IgD-negative memory B cell (primary cell): ENCODE results near the gene AKAP8L. TPM values are rescaled to one million over a fixed set of nuclear protein-coding genes. Genes with fewer than 3 reads are reported as not detected.
A peak's percentile ranks its signal among the peaks of the same experiment; 100 is the strongest.
"Not testable (repeated sequence)": the region's sequence is repeated elsewhere in the genome, so short reads cannot be mapped to it uniquely, and the experiment has no call there.

Source experiments
- H3K27ac Mint-ChIP-seq, 3 donors: one replicate each; pipeline ENCODE4 v1.8.0; 2020 to 2022; ENCODE audit warnings: mild to moderate bottlenecking in 3 of 3, mixed read lengths in 3 of 3, moderate library complexity in 1 of 3
- H3K27me3 Mint-ChIP-seq: one replicate; pipeline ENCODE4 v1.8.0; 2021; ENCODE audit warnings: mixed read lengths
- H3K36me3 Mint-ChIP-seq: one replicate; pipeline ENCODE4 v1.8.0; 2020; ENCODE audit warnings: mild to moderate bottlenecking, mixed read lengths
- H3K4me1 Mint-ChIP-seq, 3 donors: one replicate each; pipeline ENCODE4 v1.8.0; 2020 to 2022; ENCODE audit warnings: mixed read lengths in 3 of 3, mild to moderate bottlenecking in 1 of 3
- H3K4me3 Mint-ChIP-seq, 4 donors: one replicate each; pipeline ENCODE4 v1.8.0; 2020 to 2022; ENCODE audit warnings: mild to moderate bottlenecking in 4 of 4, mixed read lengths in 4 of 4, moderate library complexity in 3 of 4
- H3K9me3 Mint-ChIP-seq, 3 donors: one replicate each; pipeline ENCODE4 v1.8.0; 2020 to 2021; ENCODE audit warnings: mixed read lengths in 3 of 3, mild to moderate bottlenecking in 1 of 3
- polyA plus RNA-seq: library from polyadenylated mRNA; unstranded; fragments of 300-500 nt; fragmentation: Illumina TruSeq; gene quantifications from one replicate; pipeline ENCODE4 v1.2.3, GENCODE V29; 2021

Gene AKAP8L
- polyA plus RNA-seq, 1 donor from 2014 or later: 99.6 TPM

DNA sequence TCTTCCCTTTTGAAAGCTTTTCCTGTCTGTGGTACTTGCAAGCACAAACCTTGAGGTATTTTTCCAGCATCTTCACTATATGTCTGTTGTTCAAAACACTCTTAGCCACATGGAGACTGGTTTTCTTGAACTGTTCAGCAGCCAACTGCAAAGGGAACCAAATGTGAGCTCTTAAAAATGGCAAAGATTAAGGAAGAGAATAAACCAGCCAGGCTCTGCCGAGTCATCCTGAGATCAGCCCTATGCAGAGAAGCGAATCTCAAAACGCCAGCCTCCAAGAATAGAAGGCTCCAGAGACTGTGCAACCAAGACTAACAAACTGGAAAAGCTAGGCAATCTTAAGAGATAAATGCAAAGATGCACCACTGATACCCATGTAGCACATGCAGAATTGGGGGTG, 59.9 kb downstream of the AKAP8L start:
- Mint-ChIP-seq H3K36me3 (peaks cover 15% of the 10 kb centered on the region), H3K4me3 (no peak overlapping the region), H3K9me3 (no peaks in the 10 kb centered on the region), H3K4me1 (peaks cover 0 to 7% (median 4%) of the 10 kb centered on the region in 3 donors), H3K27me3 (no peaks in the 10 kb centered on the region), H3K27ac (no peak overlapping the region)

DNA sequence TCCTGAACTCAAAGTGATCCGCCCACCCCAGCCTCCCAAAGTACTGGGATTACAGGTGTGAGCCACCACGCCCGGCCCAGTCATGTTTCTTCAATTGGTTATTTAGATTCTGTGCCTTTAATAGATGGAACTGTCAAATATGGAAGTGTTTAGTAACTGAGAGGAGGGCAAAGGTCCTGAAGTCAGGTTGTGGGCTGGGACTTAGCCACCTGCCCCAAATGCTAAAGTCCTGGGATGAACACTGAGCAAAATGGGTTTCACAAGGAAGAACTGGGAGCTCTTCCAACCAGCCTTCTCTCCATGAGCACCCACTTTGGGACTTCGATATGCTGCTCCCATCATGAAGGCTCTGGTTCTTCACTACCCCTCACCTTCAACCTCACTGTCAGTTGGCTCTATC, 60.9 kb downstream of the AKAP8L start:
- Mint-ChIP-seq H3K4me3 (no peak overlapping the region), H3K27ac (no peak overlapping the region), H3K36me3 (peaks cover 15% of the 10 kb centered on the region), H3K27me3 (no peaks in the 10 kb centered on the region), H3K9me3 (no peaks in the 10 kb centered on the region), H3K4me1 (peaks cover 0 to 7% (median 4%) of the 10 kb centered on the region in 3 donors)

DNA sequence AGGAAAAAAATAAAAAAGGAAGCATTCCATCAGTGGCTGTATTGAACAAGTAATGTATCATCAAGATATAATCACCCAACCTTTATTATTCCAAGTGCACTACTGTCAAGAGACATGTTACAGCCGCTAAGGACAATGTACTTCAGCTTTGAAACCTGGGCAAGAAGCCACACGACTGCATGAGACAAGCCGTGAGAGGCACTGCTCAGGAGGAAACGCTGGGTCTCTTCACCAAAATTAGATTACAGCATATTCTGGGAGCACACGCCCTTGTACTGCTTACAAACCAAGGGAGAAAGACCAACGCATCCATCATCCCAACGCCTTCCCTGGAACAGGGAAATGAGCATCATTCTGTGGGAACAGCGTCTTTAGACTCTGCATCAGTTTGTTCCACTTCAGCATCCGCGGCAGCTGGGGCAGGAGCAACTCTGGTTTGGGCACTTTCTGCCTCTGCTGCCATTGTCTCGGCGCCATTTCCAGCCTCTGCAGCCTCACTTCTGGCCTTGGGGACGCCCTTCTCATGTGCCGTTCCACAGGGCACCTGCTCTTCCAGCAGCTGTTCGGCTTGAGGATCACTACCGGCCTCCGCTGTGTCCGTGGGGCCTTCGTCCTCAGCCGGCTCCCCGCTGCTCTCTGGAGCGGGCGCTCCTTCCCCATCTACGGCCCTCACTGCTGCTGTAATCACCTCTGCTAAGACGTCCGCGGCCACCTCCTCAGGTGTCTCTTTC, 64.1 kb downstream of the AKAP8L start:
- Mint-ChIP-seq H3K4me1 (no peaks in the 10 kb centered on the region), H3K36me3 (peaks cover 15% of the 10 kb centered on the region), H3K27me3 (no peaks in the 10 kb centered on the region), H3K27ac (peak overlapping the region in 1 of 3 donors; percentile 60), H3K4me3 (no peak overlapping the region), H3K9me3 (no peaks in the 10 kb centered on the region)

DNA sequence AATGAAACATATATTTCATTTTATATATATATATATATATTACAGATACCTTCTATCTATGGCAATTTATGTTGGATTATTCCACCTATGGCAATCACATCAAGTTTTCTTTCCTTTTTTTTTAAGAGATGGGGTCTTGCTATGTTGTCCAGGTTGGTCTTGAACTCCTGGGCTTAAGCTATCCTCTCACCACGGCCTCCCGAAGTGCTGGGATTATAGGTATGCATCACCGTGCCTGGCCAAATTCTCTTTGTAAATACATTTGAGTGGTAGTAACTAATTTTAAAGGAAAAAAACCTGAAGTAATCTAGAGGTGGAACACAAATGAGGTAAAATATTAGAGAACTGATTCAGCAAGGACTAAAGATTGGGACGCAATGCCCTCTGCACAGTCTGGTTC, 64.9 kb downstream of the AKAP8L start:
- H3K9me3 Mint-ChIP-seq: no peaks in the 10 kb centered on the region
- H3K36me3 Mint-ChIP-seq: peaks cover 16% of the 10 kb centered on the region
- H3K4me3 Mint-ChIP-seq: no peak overlapping the region
- peak overlapping the region in 2 of 3 donors; percentile 60 to 73 for H3K27ac Mint-ChIP-seq
- peaks cover 3 to 4% (median 4%) of the 10 kb centered on the region in 3 donors for H3K4me1 Mint-ChIP-seq
- H3K27me3 Mint-ChIP-seq: no peaks in the 10 kb centered on the region

DNA sequence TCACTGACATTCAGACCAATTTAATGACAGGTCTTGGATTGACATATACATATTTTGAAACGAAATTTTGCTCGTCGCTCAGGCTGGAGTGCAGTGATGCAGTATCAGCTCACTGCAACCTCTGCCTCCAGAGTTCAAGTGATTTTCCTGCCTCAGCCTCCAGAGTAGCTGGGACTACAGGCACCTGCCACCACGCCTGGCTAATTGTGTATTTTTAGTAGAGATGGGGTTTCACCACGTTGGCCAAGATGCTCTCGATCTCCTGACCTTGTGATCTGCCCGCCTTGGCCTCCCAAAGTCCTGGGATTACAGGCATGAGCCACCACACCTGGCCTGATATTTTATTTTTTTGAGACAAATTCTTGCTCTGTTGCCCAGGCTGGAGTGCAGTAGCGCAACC, 66.3 kb downstream of the AKAP8L start:
- not testable (repeated sequence) for H3K4me3 Mint-ChIP-seq

DNA sequence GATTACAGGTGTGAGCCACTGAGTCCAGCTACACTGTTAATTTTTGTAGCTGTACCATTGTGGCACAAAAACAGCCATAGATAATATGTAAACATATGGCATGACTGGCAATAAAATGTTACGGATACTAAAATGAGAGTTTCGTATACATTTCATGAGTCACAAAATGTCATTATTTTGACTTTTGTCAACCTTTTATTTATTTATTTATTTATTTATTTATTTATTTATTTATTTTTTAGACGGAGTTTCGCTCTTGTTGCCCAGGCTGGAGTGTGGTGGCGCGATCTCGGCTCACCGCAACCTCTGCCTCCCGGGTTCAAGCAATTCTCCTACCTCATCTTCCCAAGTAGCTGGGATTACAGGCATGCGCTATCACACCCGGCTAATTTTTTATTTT, 77.5 kb downstream of the AKAP8L start:
- not testable (repeated sequence) for H3K4me1 Mint-ChIP-seq, H3K27me3 Mint-ChIP-seq, H3K27ac Mint-ChIP-seq, H3K4me3 Mint-ChIP-seq, H3K9me3 Mint-ChIP-seq, H3K36me3 Mint-ChIP-seq

More for the DNA sequence above, 66.3 kb downstream of the AKAP8L start:
- H3K9me3 Mint-ChIP-seq, H3K4me1 Mint-ChIP-seq, H3K36me3 Mint-ChIP-seq, H3K27me3 Mint-ChIP-seq: not testable (repeated sequence)
- peak overlapping the region in 2 of 3 donors; percentile 53 for H3K27ac Mint-ChIP-seq

DNA sequence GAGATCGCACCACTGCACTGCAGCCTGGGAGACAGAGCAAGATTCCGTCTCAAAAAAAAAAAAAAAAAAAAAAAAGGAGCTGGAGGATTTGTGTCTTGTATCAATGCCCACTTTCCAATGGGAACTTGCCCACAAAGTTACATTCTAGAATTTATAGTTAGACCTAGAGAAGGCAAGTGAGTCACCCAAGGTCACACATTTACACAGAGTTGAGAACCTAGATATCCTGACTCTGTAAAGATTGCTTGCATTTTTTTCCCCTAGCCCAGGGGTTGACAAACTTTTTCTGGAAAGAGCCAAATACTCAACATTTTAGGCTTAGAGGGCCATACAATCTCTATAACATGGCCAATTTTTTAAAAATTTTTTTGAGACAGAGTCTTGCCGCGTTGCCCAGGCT, 78.7 kb downstream of the AKAP8L start:
- Mint-ChIP-seq H3K27ac (no peak overlapping the region), H3K27me3 (no peaks in the 10 kb centered on the region), H3K36me3 (peaks cover 6% of the 10 kb centered on the region), H3K9me3 (no peaks in the 10 kb centered on the region), H3K4me1 (peaks cover 0 to 3% (median 2%) of the 10 kb centered on the region in 3 donors), H3K4me3 (no peak overlapping the region)

DNA sequence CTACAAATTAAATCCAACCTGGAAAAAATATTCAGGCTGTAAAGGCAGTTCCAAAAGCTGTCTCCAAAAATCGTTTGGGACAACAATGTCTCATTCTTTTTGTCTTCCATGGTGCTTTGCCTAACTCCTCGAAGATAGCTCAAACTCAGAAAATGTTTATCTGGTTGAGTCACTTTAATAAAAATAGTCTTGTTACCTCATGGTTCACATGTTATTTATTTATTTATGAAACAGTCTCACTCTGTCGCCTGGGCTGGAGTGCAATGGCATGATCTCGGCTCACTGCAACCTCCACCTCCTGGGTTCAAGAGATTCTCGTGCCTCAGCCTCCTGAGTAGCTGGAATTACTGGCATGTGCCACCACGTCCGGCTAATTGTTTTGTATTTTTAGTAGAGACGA, 81.6 kb downstream of the AKAP8L start:
- peaks cover 3% of the 10 kb centered on the region for H3K36me3 Mint-ChIP-seq
- no peak overlapping the region for H3K4me3 Mint-ChIP-seq
- no peaks in the 10 kb centered on the region for H3K27me3 Mint-ChIP-seq
- no peaks in the 10 kb centered on the region for H3K9me3 Mint-ChIP-seq
- no peak overlapping the region for H3K27ac Mint-ChIP-seq
- H3K4me1 Mint-ChIP-seq: peaks cover 0 to 6% (median 2%) of the 10 kb centered on the region in 3 donors

DNA sequence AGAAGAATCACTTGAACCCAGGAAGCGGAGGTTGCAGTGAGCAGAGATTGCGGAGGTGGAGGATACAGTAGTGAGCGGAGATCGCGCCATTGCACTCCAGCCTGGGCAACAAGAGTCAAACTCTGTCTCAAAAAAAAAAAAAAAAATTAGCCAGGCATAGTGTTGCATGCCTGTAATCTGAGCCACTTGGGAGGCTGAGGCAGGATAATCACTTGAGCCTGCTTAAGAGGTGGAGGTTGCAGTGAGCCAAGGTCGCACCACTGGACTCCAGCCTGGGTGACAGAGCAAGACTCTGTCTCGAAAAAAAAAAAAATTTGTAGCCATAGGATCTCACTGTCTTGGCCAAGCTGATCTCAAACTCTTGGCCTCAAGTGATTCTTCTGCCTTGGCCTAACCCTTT, 82.8 kb downstream of the AKAP8L start:
- not testable (repeated sequence) for H3K4me1 Mint-ChIP-seq, H3K27me3 Mint-ChIP-seq, H3K9me3 Mint-ChIP-seq, H3K36me3 Mint-ChIP-seq
- H3K4me3 Mint-ChIP-seq: peak overlapping the region in 1 of 4 donors; percentile 5
- peak overlapping the region in 1 of 3 donors; percentile 29 for H3K27ac Mint-ChIP-seq

DNA sequence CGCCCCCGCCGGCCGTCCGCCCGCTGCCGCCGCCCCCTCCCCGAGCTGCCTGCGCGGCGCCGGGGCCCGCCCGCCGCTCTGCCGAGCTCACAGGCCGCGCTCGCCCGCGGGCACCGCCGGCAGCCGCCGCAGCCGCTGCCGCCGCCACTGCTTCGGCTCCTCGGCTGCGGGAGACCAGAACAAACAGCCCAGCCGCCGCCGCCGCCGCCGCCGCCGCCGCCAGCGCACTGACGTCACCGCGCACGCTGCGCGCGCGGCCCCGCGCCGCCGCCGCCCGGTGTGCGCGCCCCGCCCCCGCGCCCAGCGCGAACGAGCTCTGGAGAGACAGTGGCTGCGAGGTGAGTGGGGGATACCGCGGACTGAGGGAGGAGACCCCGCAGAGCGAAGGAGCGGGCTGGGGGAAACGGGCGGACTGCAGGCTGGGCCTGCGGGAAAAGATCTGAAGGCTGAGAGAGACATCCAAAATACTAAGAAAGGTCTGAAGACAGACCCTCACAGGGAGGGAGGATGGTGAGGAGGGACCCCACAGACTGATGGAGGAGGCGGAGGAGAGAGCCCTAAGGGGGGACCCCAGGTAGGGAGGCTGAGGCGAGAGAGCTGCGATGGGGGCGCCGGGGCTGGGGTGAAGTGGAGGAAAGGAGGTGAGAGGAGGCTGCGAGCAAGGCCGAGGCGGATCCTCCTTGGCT, 86.3 kb downstream of the AKAP8L start, which contains the start of gene BRD4:
Gene BRD4, minus strand, starts transcription at position 229 of the 686 bp plus-strand sequence. CDS start 59,440 bp downstream, outside the sequence.
- Mint-ChIP-seq H3K4me1 (peaks cover 19 to 30% (median 25%) of the 10 kb centered on the region in 3 donors), H3K27me3 (no peaks in the 10 kb centered on the region), H3K27ac (peak within 1 kb of the TSS; percentile 89 to 98 (median 96)), H3K36me3 (peaks cover 7% of the 10 kb centered on the region), H3K4me3 (peak within 1 kb of the TSS; percentile 87 to 98 (median 96)), H3K9me3 (no peaks in the 10 kb centered on the region)

DNA sequence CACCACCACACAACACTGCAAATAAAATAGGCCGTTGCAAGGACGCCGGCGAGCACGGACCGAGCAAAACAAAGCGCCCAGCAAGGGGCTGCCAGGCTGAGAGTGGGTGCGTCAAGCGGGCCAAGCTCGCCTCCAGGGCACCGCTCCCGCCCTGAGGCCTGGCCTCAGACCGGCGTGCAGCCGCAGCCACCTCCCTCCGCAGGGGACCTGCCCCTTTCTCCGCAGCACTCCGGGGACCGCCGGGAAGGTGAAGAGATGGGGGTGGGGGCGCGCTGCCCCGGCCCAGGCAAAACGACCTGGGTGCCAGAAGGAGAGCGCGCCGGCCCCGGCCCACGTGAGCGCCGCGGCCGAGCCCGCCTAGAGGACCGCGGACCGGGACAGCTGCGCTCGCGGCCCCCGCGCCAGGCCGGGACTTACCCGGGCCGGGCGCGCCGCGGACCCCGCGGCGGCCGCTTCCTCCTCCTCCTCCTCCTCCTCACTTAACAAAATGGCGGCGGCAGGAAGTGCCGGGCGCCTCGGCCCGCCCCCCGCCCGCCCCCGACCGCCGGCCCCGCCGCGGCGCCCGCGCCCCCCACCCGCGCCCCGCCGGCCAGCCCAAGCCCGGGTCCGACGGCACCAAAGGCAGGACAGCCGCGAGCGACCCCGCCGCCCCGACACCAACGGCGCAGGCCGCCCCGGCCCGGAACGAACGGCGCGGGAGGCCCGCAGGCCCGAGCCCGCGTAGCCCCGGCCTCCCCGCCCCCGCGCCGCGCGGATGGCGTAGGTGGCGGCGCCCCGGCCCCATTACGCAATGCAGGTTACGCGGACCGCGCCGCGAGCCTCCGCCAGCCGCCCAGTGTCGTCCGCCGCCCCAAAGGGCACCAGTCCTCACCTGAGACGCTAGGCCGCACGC, 87.1 kb downstream of the AKAP8L start:
- Mint-ChIP-seq H3K9me3 (no peaks in the 10 kb centered on the region), H3K36me3 (peaks cover 7% of the 10 kb centered on the region), H3K4me1 (peaks cover 25 to 38% (median 33%) of the 10 kb centered on the region in 3 donors), H3K27me3 (no peaks in the 10 kb centered on the region), H3K4me3 (peak overlapping the region; percentile 87 to 97 (median 92)), H3K27ac (peak overlapping the region; percentile 89 to 95 (median 90))

DNA sequence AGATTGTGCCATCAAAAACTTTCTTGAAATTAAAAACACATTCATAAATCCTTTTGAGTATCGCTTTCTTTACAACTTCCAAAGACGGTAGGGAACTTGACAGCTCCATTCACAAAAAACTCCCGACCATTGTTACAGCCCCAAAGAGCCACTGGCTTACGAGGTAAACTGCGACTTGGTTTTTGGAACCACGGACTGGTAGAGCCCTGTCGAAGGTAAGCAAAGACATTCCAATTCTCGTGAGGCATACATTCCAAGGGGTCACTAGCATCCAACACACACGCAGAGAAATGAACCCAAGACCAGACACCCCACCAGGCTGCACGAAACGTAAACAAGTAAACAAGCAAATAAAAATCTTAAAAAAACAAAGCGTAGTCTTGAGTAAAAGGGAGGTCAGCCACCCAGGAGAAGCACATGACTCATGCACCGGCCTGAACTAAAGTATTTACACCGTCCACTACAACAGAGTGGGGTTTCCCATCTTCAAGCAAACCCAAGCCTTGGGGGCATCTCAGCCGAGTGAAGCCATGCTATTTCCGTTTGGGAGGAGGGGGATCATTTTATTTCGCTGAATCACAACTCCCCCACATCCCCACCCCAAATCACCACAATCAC, 87.9 kb downstream of the AKAP8L start:
- Mint-ChIP-seq H3K4me1 (peaks cover 28 to 42% (median 35%) of the 10 kb centered on the region in 3 donors), H3K9me3 (no peaks in the 10 kb centered on the region), H3K4me3 (peak overlapping the region; percentile 87 to 97 (median 92)), H3K27me3 (no peaks in the 10 kb centered on the region), H3K36me3 (peaks cover 4% of the 10 kb centered on the region), H3K27ac (peak overlapping the region; percentile 89 to 95 (median 90))
